Sigmoid colon (tissue), 7 donors: ENCODE results near the gene GALNT18. TPM values are rescaled to one million over a fixed set of nuclear protein-coding genes. Genes with fewer than 3 reads are reported as not detected.
A peak's percentile ranks its signal among the peaks of the same experiment; 100 is the strongest.

Experiments
- DNase-seq: peaks from one replicate; pipeline ENCODE4 v3.0.0-alpha.2; 2019
- H3K27ac ChIP-seq, 4 donors: fragments of 200-600 bp; sonication (generic); one replicate each; pipeline ENCODE4 v1.5.1; 2016 to 2019; ENCODE audit warnings: mild to moderate bottlenecking in 1 of 4
- H3K27me3 ChIP-seq, 3 donors: fragments of 200-600 bp; sonication (generic); one replicate each; pipeline ENCODE4 v1.5.1; 2019; ENCODE audit warnings: mild to moderate bottlenecking in 1 of 3
- H3K36me3 ChIP-seq, 4 donors: fragments of 200-600 bp; sonication (generic); one replicate each; pipeline ENCODE4 v1.5.1; 2016 to 2019
- H3K4me1 ChIP-seq, 4 donors: fragments of 200-600 bp; sonication (generic); one replicate each; pipeline ENCODE4 v1.5.1; 2017 to 2019
- H3K4me3 ChIP-seq, 4 donors: fragments of 200-600 bp; sonication (generic); one replicate each; pipeline ENCODE4 v1.5.1; 2017 to 2019; ENCODE audit warnings: mild to moderate bottlenecking in 2 of 4, moderate library complexity in 1 of 4
- H3K9me3 ChIP-seq, 4 donors: fragments of 200-600 bp in 3 of 4; sonication (generic) in 3 of 4; one replicate each; pipeline versions ENCODE4 v1.5.1 to v1.6.1; 2013 to 2019
- EP300 ChIP-seq, 4 donors: sonication (generic); formaldehyde crosslinking; IDR thresholded peaks; one replicate each; pipeline ENCODE4 v1.6.1; 2017; ENCODE audit warnings: antibody characterized with exemption in 4 of 4
- POLR2A ChIP-seq, 2 donors: fragments of 450-650 bp; IDR thresholded peaks; one replicate each; pipeline ENCODE4 v1.6.1; 2016; ENCODE audit warnings: antibody characterized with exemption in 2 of 2, mild to moderate bottlenecking in 2 of 2, moderate library complexity in 2 of 2
- POLR2AphosphoS5 ChIP-seq, 4 donors: sonication (generic); formaldehyde crosslinking; IDR thresholded peaks; one replicate each; pipeline ENCODE4 v1.6.1; 2017; ENCODE audit warnings: antibody characterized with exemption in 4 of 4
- WGBS, 2 donors: extraction: QIAGEN DNeasy Blood & Tissue Kit; methylation state at CpG; one replicate each; pipeline ENCODE4 v1.1.7; 2013; 5-methylcytosine and 5-hydroxymethylcytosine counted together
- intact Hi-C: fragments of 100-400 bp; cut with DNase I; formaldehyde crosslinking; loops from one replicate; pipeline ENCODE4 v1.15.1; 2023
- polyA plus RNA-seq, 3 donors: library from polyadenylated mRNA; stranded (reverse); fragments of 200-250 nt; gene quantifications; one replicate each; pipeline ENCODE4 v1.2.3, GENCODE V29; 2013
- total RNA-seq, 4 donors: library from RNA; depleted of rRNA; stranded (reverse); fragments of >200 nt; gene quantifications; one replicate each; pipeline ENCODE4 v1.1.0, GENCODE V29; 2016
- TF ChIP-seq, protein P1 (sequence below), 4 experiments: fragments of 450-650 bp in 3 of 4; fragments of 200-600 bp in 1 of 4; IDR thresholded peaks; one replicate each; pipeline ENCODE4 v1.5.1; 2016 to 2019; ENCODE audit warnings: antibody characterized with exemption in 4 of 4, mild to moderate bottlenecking in 3 of 4, moderate library complexity in 2 of 4
- donor health status: healthy with polysubstance abuse.
- donor health status: Bipolar disorder and iron deficiency.
- donor health status: healthy.

The GALNT18 gene
- total and polyA plus RNA-seq, 7 donors = 0.92 to 48.6 (median 34.9) TPM

DNA sequence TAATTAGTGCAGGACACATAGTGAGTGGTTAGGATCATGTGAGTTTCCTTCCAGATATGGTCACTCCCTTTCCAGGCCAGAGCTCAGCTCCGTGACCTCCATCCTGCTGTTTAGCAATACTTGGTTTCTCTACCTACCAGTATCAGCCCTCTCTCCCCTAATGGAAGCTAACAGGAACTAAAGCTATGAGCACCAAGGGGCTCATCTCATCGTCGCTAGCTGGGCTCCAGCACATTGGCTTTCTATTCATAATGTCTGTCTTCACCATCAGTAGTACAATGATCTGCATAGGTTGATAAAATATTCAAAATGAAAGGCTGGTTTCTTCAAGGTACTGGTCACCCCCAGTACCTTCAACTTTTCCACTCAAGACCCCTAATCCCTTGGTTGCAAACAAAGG, 2.4 kb upstream of the GALNT18 start:
- Histone ChIP-seq H3K27ac (peak overlapping the region in 3 of 4 donors; percentile 87 to 93 (median 90)), H3K4me1 (peaks cover 0 to 38% (median 31%) of the 10 kb centered on the region in 4 donors), H3K27me3 (no peaks in the 10 kb centered on the region), H3K9me3 (no peaks in the 10 kb centered on the region), H3K4me3 (no peak overlapping the region), H3K36me3 (no peaks in the 10 kb centered on the region)
- no peak for DNase-seq
- WGBS, 2 donors = 91 to 93% methylated on average over 3 of the region's 3 CpGs
- intact Hi-C loops = loop anchor here (5.0 kb wide), 3 partner anchors 57 to 692 kb away; no protein-coding TSS in a partner anchor
- TF ChIP-seq EP300 (IDR thresholded peaks at IDR 0.05) (no peak), POLR2A (IDR thresholded peaks at IDR 0.05) (no peak), POLR2AphosphoS5 (IDR thresholded peaks at IDR 0.05) (no peak)
- TF ChIP-seq, protein P1, sequence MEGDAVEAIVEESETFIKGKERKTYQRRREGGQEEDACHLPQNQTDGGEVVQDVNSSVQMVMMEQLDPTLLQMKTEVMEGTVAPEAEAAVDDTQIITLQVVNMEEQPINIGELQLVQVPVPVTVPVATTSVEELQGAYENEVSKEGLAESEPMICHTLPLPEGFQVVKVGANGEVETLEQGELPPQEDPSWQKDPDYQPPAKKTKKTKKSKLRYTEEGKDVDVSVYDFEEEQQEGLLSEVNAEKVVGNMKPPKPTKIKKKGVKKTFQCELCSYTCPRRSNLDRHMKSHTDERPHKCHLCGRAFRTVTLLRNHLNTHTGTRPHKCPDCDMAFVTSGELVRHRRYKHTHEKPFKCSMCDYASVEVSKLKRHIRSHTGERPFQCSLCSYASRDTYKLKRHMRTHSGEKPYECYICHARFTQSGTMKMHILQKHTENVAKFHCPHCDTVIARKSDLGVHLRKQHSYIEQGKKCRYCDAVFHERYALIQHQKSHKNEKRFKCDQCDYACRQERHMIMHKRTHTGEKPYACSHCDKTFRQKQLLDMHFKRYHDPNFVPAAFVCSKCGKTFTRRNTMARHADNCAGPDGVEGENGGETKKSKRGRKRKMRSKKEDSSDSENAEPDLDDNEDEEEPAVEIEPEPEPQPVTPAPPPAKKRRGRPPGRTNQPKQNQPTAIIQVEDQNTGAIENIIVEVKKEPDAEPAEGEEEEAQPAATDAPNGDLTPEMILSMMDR (IDR thresholded peaks at IDR 0.05) = no peak

GRCh38 chr11:11622772-11623171, 967 bp upstream of the GALNT18 start:
- peak overlapping the region in 1 of 4 donors; percentile 79 for H3K4me3 ChIP-seq
- TF ChIP-seq EP300 (IDR thresholded peaks at IDR 0.05) = peak; percentile 89 to 99 (median 91)
- TF ChIP-seq POLR2AphosphoS5 (IDR thresholded peaks at IDR 0.05) = peak; percentile 77 to 87 (median 82)
- TF ChIP-seq, protein P1 (IDR thresholded peaks at IDR 0.05) = no peak
- WGBS, 2 donors = 14 to 62% methylated on average over 5 of the region's 5 CpGs
- H3K27ac ChIP-seq = peak overlapping the region; percentile 85 to 93 (median 88)
- peak; percentile 84 for DNase-seq
- peaks cover 0 to 45% (median 42%) of the 10 kb centered on the region in 4 donors for H3K4me1 ChIP-seq
- intact Hi-C loops = loop anchor here (1.0 to 5.0 kb wide), 5 partner anchors 47 to 690 kb away; no protein-coding TSS in a partner anchor
- H3K27me3 ChIP-seq = no peaks in the 10 kb centered on the region
- H3K36me3 ChIP-seq = no peaks in the 10 kb centered on the region
- H3K9me3 ChIP-seq = no peaks in the 10 kb centered on the region

- TF ChIP-seq, protein P1 (IDR thresholded peaks at IDR 0.05) = peak in 1 of 4 experiments; percentile 4
- TF ChIP-seq POLR2A (IDR thresholded peaks at IDR 0.05) = no peak
- peaks cover 0 to 49% (median 46%) of the 10 kb centered on the region in 4 donors for H3K4me1 ChIP-seq
- H3K36me3 ChIP-seq = no peaks in the 10 kb centered on the region
- intact Hi-C loops = loop anchor here (1.0 to 5.0 kb wide), 5 partner anchors 47 to 690 kb away; no protein-coding TSS in a partner anchor
- H3K4me3 ChIP-seq = peak overlapping the region; percentile 23 to 85 (median 77)
- no peaks in the 10 kb centered on the region for H3K27me3 ChIP-seq
- no peaks in the 10 kb centered on the region for H3K9me3 ChIP-seq
- DNase-seq = no peak
- 8 to 23% methylated on average over 12 of the region's 12 CpGs for WGBS, 2 donors
- peak overlapping the region; percentile 85 to 93 (median 88) for H3K27ac ChIP-seq
Measured at GRCh38 chr11:11622340-11622706, 518 bp upstream of the GALNT18 start.

DNA sequence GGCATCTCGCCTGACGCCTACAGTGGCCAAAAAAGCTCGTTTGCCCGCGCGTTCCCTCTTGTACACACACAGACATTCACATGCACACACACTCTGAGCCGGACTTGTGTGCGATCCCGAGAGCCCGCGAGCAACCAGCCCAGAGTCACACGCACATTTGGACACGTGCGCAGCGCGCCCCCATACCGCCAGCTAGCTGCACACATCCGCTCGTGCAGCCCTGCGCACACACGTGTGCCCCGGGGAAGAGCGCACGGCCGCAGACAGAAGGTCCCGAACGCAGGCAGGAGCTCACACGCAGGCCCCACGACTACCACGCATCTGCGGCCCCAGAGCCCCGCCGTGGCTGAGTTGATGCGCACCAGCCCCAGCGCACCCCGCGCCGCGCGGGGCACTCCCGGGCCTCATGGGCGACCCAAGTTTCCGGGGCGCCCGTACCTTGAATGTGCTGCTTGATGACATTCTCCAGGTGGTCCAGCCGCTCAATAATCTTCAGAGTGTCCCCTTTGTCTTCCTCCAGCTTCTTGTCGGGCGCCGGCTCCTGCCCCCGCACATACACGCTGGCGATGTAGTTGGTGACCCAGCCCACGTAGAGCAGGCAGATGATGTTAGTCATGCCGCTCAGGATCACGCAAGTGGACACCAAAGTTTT, 758 bp downstream of the GALNT18 start:
- peak overlapping the region; percentile 64 to 85 (median 77) for H3K4me3 ChIP-seq
- TF ChIP-seq EP300 (IDR thresholded peaks at IDR 0.05) (no peak), POLR2AphosphoS5 (IDR thresholded peaks at IDR 0.05) (peak in 2 of 4 donors; percentile 9 to 53)
- TF ChIP-seq, protein P1 (IDR thresholded peaks at IDR 0.05) = peak in 1 of 4 experiments; percentile 18
- no peaks in the 10 kb centered on the region for H3K27me3 ChIP-seq
- no peaks in the 10 kb centered on the region for H3K36me3 ChIP-seq
- 1% methylated on average over 55 of the region's 55 CpGs for WGBS, 2 donors
- peak overlapping the region; percentile 85 to 93 (median 88) for H3K27ac ChIP-seq
- H3K4me1 ChIP-seq = peaks cover 0 to 61% (median 51%) of the 10 kb centered on the region in 4 donors
- peak; percentile 78 for DNase-seq
- intact Hi-C loops = loop anchor here (2.0 to 5.0 kb wide), 4 partner anchors 54 to 689 kb away; no protein-coding TSS in a partner anchor
- no peaks in the 10 kb centered on the region for H3K9me3 ChIP-seq
